Measurements from ENCODE around the gene IGFALS.

- TF ChIP-seq CTCF (IDR thresholded peaks at IDR 0.05; ENCODE audit: low read depth, low read length) (no peak), MAX (IDR thresholded peaks at IDR 0.05; ENCODE audit: low read depth, low read length) (no peak)
Measured at GRCh38 chr16:1759511-1759910, 34.0 kb downstream of the IGFALS start.

Data from NB4 (cell line).